GM19025 (cell line): ENCODE results near the gene EGFL7.

Experiments
- ATAC-seq: cut with Tn5 transposase; IDR thresholded peaks from one replicate; pipeline ENCODE4 v1.9.1; 2021; ENCODE audit warnings: mild to moderate bottlenecking, low read depth, moderate library complexity; ENCODE audit not compliant: unreplicated experiment

EGFL7 gene

DNA sequence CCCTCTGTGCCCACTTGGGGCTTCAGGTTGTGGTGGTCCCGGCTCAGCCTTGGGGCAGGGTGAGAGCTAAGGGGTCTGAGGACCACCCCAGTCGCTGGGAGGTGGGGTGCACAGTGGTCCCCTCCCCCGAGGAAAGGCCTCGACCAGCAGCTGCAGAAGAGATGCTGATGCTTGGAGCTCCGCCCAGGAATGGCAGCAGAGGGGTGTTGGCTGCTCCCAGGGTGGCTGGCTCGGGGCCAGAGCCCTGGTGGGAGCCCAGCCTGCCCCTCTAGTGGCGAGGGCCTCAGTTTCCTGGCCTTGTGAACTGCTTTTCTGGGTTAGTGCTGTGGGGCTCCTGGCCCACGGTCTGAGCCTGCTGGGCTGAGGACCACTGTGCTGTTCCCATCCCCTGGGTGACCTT lies 50.8 kb downstream of the EGFL7 start:
- no peak for ATAC-seq

GRCh38 chr9:136714096-136714892 lies 51.6 kb downstream of the EGFL7 start:
- no peak for ATAC-seq

- no peak for ATAC-seq
Observed at GRCh38 chr9:136714893-136715274, 52.2 kb downstream of the EGFL7 start.

GRCh38 chr9:136717399-136717798 lies 54.7 kb downstream of the EGFL7 start:
- no peak for ATAC-seq

DNA sequence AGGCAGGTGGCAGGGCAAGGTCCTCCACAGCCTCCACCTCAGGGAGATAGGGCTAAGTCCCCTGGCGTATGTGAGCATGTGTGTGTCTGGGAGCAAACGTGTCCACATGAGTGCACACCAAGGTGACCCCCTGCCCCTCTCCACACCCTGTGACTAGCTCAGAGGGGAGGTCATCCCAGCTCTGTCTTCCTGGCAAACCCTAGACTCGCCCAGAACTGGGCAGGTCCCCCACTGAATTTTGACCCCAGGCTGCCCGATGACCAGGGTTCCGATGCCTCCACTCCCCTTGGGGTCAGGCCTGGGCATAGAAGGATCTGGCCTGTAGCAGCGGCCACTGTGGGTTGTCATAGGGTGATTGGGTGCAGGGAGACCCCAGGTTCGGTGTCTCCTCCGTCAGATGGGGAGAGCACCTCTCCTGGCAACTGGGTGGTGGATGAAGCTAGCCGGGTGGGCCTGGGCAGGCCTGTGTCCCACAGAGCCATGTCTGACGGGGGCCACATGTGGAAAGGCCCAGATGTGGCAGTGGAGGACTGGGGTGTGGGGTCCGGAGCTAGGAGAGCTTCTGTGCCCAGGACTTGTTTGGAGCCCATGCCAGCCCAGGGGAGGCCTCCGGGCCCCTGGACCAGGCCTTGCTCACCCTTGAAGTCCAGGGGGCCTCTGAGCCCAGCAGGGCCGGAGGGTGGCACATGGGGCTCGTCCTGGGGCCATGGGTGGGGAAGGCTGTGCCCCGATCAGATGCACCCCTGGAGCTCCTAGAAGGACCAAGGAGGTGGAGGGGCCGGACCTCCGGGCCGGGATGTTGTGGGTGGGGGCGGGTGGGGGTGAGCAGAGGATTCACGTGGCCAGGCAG lies 55.9 kb downstream of the EGFL7 start:
- no peak for ATAC-seq

- no peak for ATAC-seq
Observed at GRCh38 chr9:136719195-136719880, 56.6 kb downstream of the EGFL7 start.

GRCh38 chr9:136720251-136720897 lies 57.7 kb downstream of the EGFL7 start:
- no peak for ATAC-seq

- no peak for ATAC-seq
Observed at GRCh38 chr9:136720898-136721338, 58.2 kb downstream of the EGFL7 start.

GRCh38 chr9:136721339-136722092 lies 58.8 kb downstream of the EGFL7 start:
- no peak for ATAC-seq
